A549 (cell line): ENCODE results near the gene DOCK1. TPM values are rescaled to one million over a fixed set of nuclear protein-coding genes. Genes with fewer than 3 reads are reported as not detected.

ENCODE experiments used
- ATAC-seq, 2 experiments: fragments of 200-7000 bp in 1 of 2; fragments of >200 bp in 1 of 2; cut with Nextera tagmentation in 1 of 2; cut with Tn5 transposase in 1 of 2; 3 replicates each; pipeline versions ENCODE4 v1.8.0 to v1.9.1; 2018 to 2020; ENCODE audit warnings: mild to moderate bottlenecking in 1 of 2, moderate library complexity in 1 of 2
- CTCF ChIA-PET: fragments of 300-600 bp; sonication (Branson Sonifier 250); formaldehyde crosslinking; extraction: SDS; loops from one replicate; lab custom pipeline; 2021; ENCODE audit warnings: antibody characterized with exemption, inconsistent platforms; lab: Yijun Ruan, JAX
- POLR2A ChIA-PET: fragments of 350-600 bp; formaldehyde crosslinking; extraction: SDS; loops from one replicate; lab custom pipeline; 2021; ENCODE audit warnings: antibody characterized with exemption, inconsistent platforms; lab: Yijun Ruan, JAX
- DNase-seq, 2 experiments: peaks; one replicate each; pipeline versions ENCODE4 v3.0.0 to v3.0.0-alpha.2; 2011 to 2016; ENCODE audit warnings: low read depth in 1 of 2, low spot score in 1 of 2
- FAIRE-seq: peaks from 2 replicates; lab custom pipeline; 2011; peaks lifted over from hg19 to GRCh38; lab: Jason Lieb, UNC
- H3K27ac ChIP-seq, 2 experiments: fragments of >200 bp; sonication (Bioruptor Twin); formaldehyde crosslinking; 3 replicates each; pipeline ENCODE4 v1.5.1; 2016 to 2017
- H3K4me1 ChIP-seq: fragments of >200 bp; sonication (Bioruptor Twin); formaldehyde crosslinking; 3 replicates; pipeline ENCODE4 v1.6.1; 2016
- H3K4me2 ChIP-seq: fragments of >200 bp; sonication (Bioruptor Twin); formaldehyde crosslinking; 3 replicates; pipeline ENCODE4 v1.6.1; 2016
- H3K4me3 ChIP-seq: fragments of >200 bp; sonication (Bioruptor Twin); formaldehyde crosslinking; 3 replicates; pipeline ENCODE4 v1.5.1; 2016
- H3K9me3 ChIP-seq: fragments of >200 bp; sonication (Bioruptor Twin); formaldehyde crosslinking; 3 replicates; pipeline ENCODE4 v1.6.1; 2016
- CBX8 ChIP-seq: fragments of 200-600 bp; sonication (generic); IDR thresholded peaks from 2 replicates; pipeline ENCODE4 v1.6.1; 2016
- CEBPB ChIP-seq, 2 experiments: fragments of >200 bp in 1 of 2; sonication (Bioruptor Twin) in 1 of 2; formaldehyde crosslinking in 1 of 2; IDR thresholded peaks; 2 replicates each; pipeline ENCODE4 v1.6.1; 2012 to 2016
- CHD4 ChIP-seq: fragments of 200-600 bp; sonication (generic); IDR thresholded peaks from 2 replicates; pipeline ENCODE4 v1.6.1; 2016; ENCODE audit warnings: antibody characterized with exemption, mild to moderate bottlenecking, borderline replicate concordance
- FOSB ChIP-seq: fragments of 250-450 bp; sonication (Bioruptor Pico); IDR thresholded peaks from 2 replicates; pipeline ENCODE4 v1.5.0; 2020; ENCODE audit warnings: mild to moderate bottlenecking, moderate library complexity
- FOSL2 ChIP-seq, 2 experiments: fragments of 450-650 bp in 1 of 2; fragments of >200 bp in 1 of 2; sonication (Bioruptor Twin) in 1 of 2; formaldehyde crosslinking; IDR thresholded peaks; 2 replicates each; pipeline versions ENCODE4 v1.5.0 to v1.6.1; 2016 to 2020; ENCODE audit warnings: mild to moderate bottlenecking in 1 of 2, moderate library complexity in 1 of 2
- GATA3 ChIP-seq: IDR thresholded peaks from 2 replicates; pipeline ENCODE4 v1.6.1; 2012; ENCODE audit warnings: borderline replicate concordance
- HEYL ChIP-seq: fragments of 250-450 bp; sonication (Bioruptor Pico); IDR thresholded peaks from 2 replicates; pipeline ENCODE4 v1.8.0; 2021; ENCODE audit warnings: mild to moderate bottlenecking, moderate library complexity
- HOXA7 ChIP-seq: fragments of 250-450 bp; sonication (Bioruptor Pico); IDR thresholded peaks from 2 replicates; pipeline ENCODE4 v1.5.0; 2020; ENCODE audit warnings: mild to moderate bottlenecking, moderate library complexity
- HOXB13 ChIP-seq: fragments of 250-450 bp; sonication (Bioruptor Pico); IDR thresholded peaks from 2 replicates; pipeline ENCODE4 v1.5.0; 2020; ENCODE audit warnings: low read depth, mild to moderate bottlenecking, moderate library complexity
- HOXB5 ChIP-seq: fragments of 250-450 bp; sonication (Bioruptor Pico); IDR thresholded peaks from 2 replicates; pipeline ENCODE4 v1.5.0; 2020; ENCODE audit warnings: mild to moderate bottlenecking, moderate library complexity
- JUNB ChIP-seq: fragments of >200 bp; sonication (Bioruptor Twin); formaldehyde crosslinking; IDR thresholded peaks from 2 replicates; pipeline ENCODE4 v1.6.1; 2016
- KDM1A ChIP-seq: fragments of 200-600 bp; sonication (generic); IDR thresholded peaks from 2 replicates; pipeline ENCODE4 v1.6.1; 2016; ENCODE audit warnings: low read depth, mild to moderate bottlenecking
- KDM5A ChIP-seq: fragments of 200-600 bp; sonication (generic); IDR thresholded peaks from 2 replicates; pipeline ENCODE4 v1.6.1; 2016; ENCODE audit warnings: antibody characterized with exemption, mild to moderate bottlenecking
- MAFK ChIP-seq: fragments of 450-650 bp; IDR thresholded peaks from 2 replicates; pipeline ENCODE4 v1.6.1; 2014; ENCODE audit not compliant: partially characterized antibody
- MAZ ChIP-seq: fragments of 150-350 bp; IDR thresholded peaks from 2 replicates; pipeline ENCODE4 v1.6.1; 2014; ENCODE audit warnings: antibody characterized with exemption, low read depth, low read length, borderline replicate concordance
- PHF8 ChIP-seq: fragments of 200-600 bp; sonication (generic); IDR thresholded peaks from 2 replicates; pipeline ENCODE4 v1.6.1; 2016; ENCODE audit warnings: low read depth, mild to moderate bottlenecking, antibody characterized with exemption, moderate library complexity, borderline replicate concordance
- POLR2AphosphoS2 ChIP-seq: conservative IDR thresholded peaks from 2 replicates; pipeline ENCODE4 v1.6.1; 2012; ENCODE audit warnings: low read length, improper control_type of control experiment, inconsistent platforms
- RARB ChIP-seq: fragments of 250-450 bp; sonication (Bioruptor Pico); IDR thresholded peaks from 2 replicates; pipeline ENCODE4 v1.8.0; 2021; ENCODE audit warnings: mild to moderate bottlenecking, moderate library complexity
- RCOR1 ChIP-seq: fragments of 150-350 bp; IDR thresholded peaks from 2 replicates; pipeline ENCODE4 v1.6.1; 2014; ENCODE audit warnings: antibody characterized with exemption, low read length, low read depth
- TFCP2L1 ChIP-seq: fragments of 250-450 bp; sonication (Bioruptor Pico); IDR thresholded peaks from 2 replicates; pipeline ENCODE4 v1.5.0; 2021; ENCODE audit warnings: mild to moderate bottlenecking
- ZC3H11A ChIP-seq: fragments of 450-650 bp; IDR thresholded peaks from 2 replicates; pipeline ENCODE4 v1.6.1; 2014; ENCODE audit warnings: antibody characterized with exemption, mild to moderate bottlenecking
- ZFP36 ChIP-seq: fragments of 450-650 bp; IDR thresholded peaks from 2 replicates; pipeline ENCODE4 v1.6.1; 2014; ENCODE audit warnings: borderline replicate concordance; ENCODE audit not compliant: partially characterized antibody
- ZNF302 ChIP-seq: fragments of 250-450 bp; sonication (Bioruptor Pico); IDR thresholded peaks from 2 replicates; pipeline ENCODE4 v1.9.0; 2021; ENCODE audit warnings: inconsistent platforms, mild to moderate bottlenecking, moderate library complexity
- WGBS: methylation state at CpG from one replicate; pipeline ENCODE4 v1.1.6; 2017; ENCODE audit errors: missing lambda C conversion rate; 5-methylcytosine and 5-hydroxymethylcytosine counted together
- polyA plus RNA-seq, 4 experiments: library from polyadenylated mRNA; depleted of rRNA in 3 of 4; stranded (reverse); fragments of >200 nt; fragmentation: RNase III in 1 of 4; extraction: RNeasy Plus Mini Kit Qiagen cat#74134 plus additional on column Dnase treatment in 1 of 4; gene quantifications; 2 replicates in 3 of 4; 3 replicates in 1 of 4; pipeline ENCODE4 v1.2.3, GENCODE V29; 2011 to 2017
- TF ChIP-seq, protein P1 (sequence below): fragments of 150-350 bp; IDR thresholded peaks from 2 replicates; pipeline ENCODE4 v1.6.1; 2014; ENCODE audit warnings: low read depth, mild to moderate bottlenecking, low read length
- TF ChIP-seq, protein P2 (sequence below): fragments of 250-450 bp; sonication (Bioruptor Pico); IDR thresholded peaks from 2 replicates; pipeline ENCODE4 v1.5.0; 2021; ENCODE audit warnings: mild to moderate bottlenecking, moderate library complexity, borderline replicate concordance
- TF ChIP-seq, protein P3 (sequence below): fragments of >200 bp; sonication (Bioruptor Twin); formaldehyde crosslinking; IDR thresholded peaks from 3 replicates; pipeline ENCODE4 v1.6.1; 2016

DOCK1 gene
- polyA plus RNA-seq, 2 of the 4 experiments (the other 2 are of a cell fraction), result 22.6 to 28.2 TPM

DNA sequence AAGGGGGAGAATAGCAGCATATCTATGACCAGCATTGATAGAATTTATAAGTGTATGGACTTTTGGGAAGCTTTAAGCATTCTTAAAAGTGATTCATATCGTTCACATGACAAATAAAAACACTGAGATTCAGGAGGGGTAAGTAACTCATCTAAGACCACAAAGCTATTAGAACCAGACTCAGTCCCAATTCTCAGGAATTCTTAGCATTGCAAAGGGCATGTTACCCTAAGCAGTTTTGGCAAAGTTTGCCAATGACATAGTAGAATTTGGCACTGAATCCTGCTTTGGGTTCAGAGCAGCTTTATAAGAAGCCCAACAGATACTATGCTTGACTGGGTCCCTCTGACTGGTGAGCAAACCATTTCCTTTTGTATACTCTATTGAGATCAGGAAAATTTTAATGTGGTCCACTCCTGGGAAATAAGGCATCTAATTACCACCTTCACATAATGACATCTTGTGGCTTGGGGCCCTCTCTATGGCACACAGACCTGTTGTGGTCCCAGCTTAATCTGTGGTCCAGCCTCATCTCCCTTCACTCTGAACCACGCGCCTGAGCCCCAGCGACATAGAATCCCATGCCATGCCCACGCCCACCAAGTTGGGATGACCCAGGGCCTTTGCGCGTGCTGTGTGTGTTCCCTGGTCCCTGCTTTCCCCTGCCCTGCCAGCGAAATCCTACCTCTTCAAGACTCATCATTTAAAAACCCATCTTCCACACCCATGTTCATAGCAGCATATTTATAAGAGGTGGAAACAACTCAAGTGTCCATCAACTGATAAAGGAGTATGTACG lies 37.5 kb upstream of the DOCK1 start:
- Histone ChIP-seq H3K4me3 (no peak overlapping the region), H3K4me2 (no peak overlapping the region), H3K27ac (no peak overlapping the region), H3K4me1 (no peaks in the 10 kb centered on the region), H3K9me3 (no peaks in the 10 kb centered on the region; the same call in 2 of the 3 replicates)
- CTCF ChIA-PET, result no interaction called here
- POLR2A ChIA-PET, result no interaction called here
- DNase-seq, result no peak
- no peak for ATAC-seq
- WGBS, result 53% methylated on average over 9 of the region's 9 CpGs
- TF ChIP-seq FOSB, result no peak
- TF ChIP-seq KDM5A, result no peak
- no peak for TF ChIP-seq HOXB5 (CRISPR knock-in tag)
- no peak for TF ChIP-seq ZC3H11A
- no peak for TF ChIP-seq RARB (CRISPR knock-in tag)
- no peak for TF ChIP-seq MAFK
- no peak for TF ChIP-seq RCOR1
- TF ChIP-seq HOXB13, result no peak
- no peak for TF ChIP-seq ZNF302 (CRISPR knock-in tag)
- no peak for TF ChIP-seq HOXA7 (CRISPR knock-in tag)
- no peak for TF ChIP-seq FOSL2 (IDR thresholded peaks at IDR 0.05)
- no peak for TF ChIP-seq FOSL2 (CRISPR knock-in tag; IDR thresholded peaks at IDR 0.05)
- no peak for FAIRE-seq

DNA sequence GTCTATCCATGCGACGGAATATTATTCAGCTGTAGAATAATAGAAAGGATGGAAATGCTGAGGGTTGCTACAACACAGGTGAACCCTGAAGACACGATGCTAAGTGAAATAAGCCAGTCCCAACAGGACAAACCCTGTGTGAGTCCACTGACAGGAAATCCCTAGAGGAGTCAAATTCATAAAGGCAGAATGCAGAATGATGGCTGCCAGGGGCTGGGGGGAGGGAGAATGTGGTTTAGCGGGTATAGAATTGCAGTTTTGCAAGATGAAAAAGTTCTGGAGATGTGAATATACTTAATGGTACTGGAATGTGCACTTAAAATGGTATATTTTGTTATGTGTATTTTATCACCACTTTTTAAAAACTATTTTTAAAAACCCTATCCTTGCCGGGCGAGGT lies 36.9 kb upstream of the DOCK1 start:
- 35% methylated on average over 6 of the region's 6 CpGs for WGBS
- CTCF ChIA-PET, result no interaction called here

DNA sequence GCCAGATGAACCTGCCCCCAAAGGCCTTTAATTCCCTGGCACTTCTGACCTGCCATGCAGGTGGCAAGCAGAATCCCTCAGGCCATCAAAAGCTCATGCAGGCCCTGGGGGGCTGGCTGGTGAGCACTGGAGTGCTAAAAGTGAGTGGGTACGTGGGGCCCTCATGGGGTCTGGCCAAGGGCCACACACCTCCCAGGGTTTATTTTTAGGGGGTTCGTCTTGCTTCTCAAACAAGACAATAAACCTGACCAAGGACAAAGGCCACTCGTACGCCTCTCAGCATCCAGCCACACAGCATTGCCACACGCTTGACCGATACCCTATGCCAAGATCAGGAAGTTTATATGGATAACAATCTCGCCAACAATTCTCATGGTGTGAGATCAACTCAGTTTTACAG lies 33.1 kb upstream of the DOCK1 start:
- ATAC-seq (no peak), FAIRE-seq (no peak), DNase-seq (no peak)
- Histone ChIP-seq H3K9me3 (no peaks in the 10 kb centered on the region), H3K27ac (no peak overlapping the region), H3K4me3 (no peak overlapping the region), H3K4me1 (no peaks in the 10 kb centered on the region), H3K4me2 (no peak overlapping the region)
- ChIA-PET CTCF (no interaction called here), POLR2A (no interaction called here)
- WGBS, result 44% methylated on average over 7 of the region's 7 CpGs
- TF ChIP-seq POLR2AphosphoS2, result no peak
- TF ChIP-seq HOXB13, result no peak
- no peak for TF ChIP-seq MAZ
- TF ChIP-seq, protein P1, sequence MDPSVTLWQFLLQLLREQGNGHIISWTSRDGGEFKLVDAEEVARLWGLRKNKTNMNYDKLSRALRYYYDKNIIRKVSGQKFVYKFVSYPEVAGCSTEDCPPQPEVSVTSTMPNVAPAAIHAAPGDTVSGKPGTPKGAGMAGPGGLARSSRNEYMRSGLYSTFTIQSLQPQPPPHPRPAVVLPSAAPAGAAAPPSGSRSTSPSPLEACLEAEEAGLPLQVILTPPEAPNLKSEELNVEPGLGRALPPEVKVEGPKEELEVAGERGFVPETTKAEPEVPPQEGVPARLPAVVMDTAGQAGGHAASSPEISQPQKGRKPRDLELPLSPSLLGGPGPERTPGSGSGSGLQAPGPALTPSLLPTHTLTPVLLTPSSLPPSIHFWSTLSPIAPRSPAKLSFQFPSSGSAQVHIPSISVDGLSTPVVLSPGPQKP, result no peak
- TF ChIP-seq GATA3, result no peak
- no peak for TF ChIP-seq CHD4
- TF ChIP-seq FOSB, result no peak
- TF ChIP-seq CEBPB (IDR thresholded peaks at IDR 0.05), result no peak
- TF ChIP-seq KDM1A, result no peak
- TF ChIP-seq JUNB, result no peak
- TF ChIP-seq HEYL, result no peak
- TF ChIP-seq, protein P2, sequence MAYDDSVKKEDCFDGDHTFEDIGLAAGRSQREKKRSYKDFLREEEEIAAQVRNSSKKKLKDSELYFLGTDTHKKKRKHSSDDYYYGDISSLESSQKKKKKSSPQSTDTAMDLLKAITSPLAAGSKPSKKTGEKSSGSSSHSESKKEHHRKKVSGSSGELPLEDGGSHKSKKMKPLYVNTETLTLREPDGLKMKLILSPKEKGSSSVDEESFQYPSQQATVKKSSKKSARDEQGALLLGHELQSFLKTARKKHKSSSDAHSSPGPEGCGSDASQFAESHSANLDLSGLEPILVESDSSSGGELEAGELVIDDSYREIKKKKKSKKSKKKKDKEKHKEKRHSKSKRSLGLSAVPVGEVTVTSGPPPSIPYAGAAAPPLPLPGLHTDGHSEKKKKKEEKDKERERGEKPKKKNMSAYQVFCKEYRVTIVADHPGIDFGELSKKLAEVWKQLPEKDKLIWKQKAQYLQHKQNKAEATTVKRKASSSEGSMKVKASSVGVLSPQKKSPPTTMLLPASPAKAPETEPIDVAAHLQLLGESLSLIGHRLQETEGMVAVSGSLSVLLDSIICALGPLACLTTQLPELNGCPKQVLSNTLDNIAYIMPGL (CRISPR knock-in tag), result no peak
- TF ChIP-seq, protein P3, sequence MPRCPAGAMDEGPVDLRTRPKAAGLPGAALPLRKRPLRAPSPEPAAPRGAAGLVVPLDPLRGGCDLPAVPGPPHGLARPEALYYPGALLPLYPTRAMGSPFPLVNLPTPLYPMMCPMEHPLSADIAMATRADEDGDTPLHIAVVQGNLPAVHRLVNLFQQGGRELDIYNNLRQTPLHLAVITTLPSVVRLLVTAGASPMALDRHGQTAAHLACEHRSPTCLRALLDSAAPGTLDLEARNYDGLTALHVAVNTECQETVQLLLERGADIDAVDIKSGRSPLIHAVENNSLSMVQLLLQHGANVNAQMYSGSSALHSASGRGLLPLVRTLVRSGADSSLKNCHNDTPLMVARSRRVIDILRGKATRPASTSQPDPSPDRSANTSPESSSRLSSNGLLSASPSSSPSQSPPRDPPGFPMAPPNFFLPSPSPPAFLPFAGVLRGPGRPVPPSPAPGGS, result no peak
- TF ChIP-seq PHF8, result no peak
- no peak for TF ChIP-seq FOSL2 (IDR thresholded peaks at IDR 0.05)
- TF ChIP-seq FOSL2 (CRISPR knock-in tag; IDR thresholded peaks at IDR 0.05), result no peak

More for the DNA sequence above, 36.9 kb upstream of the DOCK1 start:
- TF ChIP-seq TFCP2L1, result no peak
- TF ChIP-seq ZFP36, result no peak
- TF ChIP-seq MAZ, result no peak
- TF ChIP-seq RARB (CRISPR knock-in tag), result no peak
- TF ChIP-seq CBX8, result no peak
- no peak for TF ChIP-seq ZNF302 (CRISPR knock-in tag)
- TF ChIP-seq KDM5A, result no peak
- TF ChIP-seq FOSL2 (IDR thresholded peaks at IDR 0.05), result no peak
- TF ChIP-seq FOSL2 (CRISPR knock-in tag; IDR thresholded peaks at IDR 0.05), result no peak
- no peak for TF ChIP-seq POLR2AphosphoS2
- TF ChIP-seq HOXB5 (CRISPR knock-in tag), result no peak
- TF ChIP-seq, protein P1, result no peak
- Histone ChIP-seq H3K4me1 (no peaks in the 10 kb centered on the region), H3K4me2 (no peak overlapping the region), H3K4me3 (no peak overlapping the region), H3K27ac (no peak overlapping the region), H3K9me3 (no peaks in the 10 kb centered on the region; the same call in 2 of the 3 replicates)
- no peak for DNase-seq
- no peak for FAIRE-seq
- POLR2A ChIA-PET, result no interaction called here
- no peak for ATAC-seq
